Measurements from ENCODE around the gene BMP7.
"Not testable (repeated sequence)": the region's sequence is repeated elsewhere in the genome, so short reads cannot be mapped to it uniquely, and the experiment has no call there.

Gene BMP7

DNA sequence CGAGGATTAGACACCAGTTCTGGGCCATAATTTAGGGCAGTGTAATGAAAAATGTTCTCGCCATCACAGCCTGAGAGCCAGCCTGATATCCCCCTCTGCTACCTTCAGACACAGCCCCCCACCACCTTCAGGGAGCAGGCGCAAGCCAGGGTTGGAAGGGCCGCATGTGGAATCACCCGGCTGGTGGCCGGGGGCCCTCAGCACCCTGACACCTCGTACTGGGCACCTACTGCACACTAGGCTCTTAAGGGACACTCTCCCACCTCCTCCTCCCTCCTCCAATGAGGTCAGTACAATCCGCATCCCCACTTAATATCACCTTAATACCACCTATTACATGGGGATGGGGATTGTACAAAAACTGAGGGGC, 55.5 kb downstream of the BMP7 start:
- DNase-seq (ENCODE audit: low read depth in 2 of 2) = no peak

DNA sequence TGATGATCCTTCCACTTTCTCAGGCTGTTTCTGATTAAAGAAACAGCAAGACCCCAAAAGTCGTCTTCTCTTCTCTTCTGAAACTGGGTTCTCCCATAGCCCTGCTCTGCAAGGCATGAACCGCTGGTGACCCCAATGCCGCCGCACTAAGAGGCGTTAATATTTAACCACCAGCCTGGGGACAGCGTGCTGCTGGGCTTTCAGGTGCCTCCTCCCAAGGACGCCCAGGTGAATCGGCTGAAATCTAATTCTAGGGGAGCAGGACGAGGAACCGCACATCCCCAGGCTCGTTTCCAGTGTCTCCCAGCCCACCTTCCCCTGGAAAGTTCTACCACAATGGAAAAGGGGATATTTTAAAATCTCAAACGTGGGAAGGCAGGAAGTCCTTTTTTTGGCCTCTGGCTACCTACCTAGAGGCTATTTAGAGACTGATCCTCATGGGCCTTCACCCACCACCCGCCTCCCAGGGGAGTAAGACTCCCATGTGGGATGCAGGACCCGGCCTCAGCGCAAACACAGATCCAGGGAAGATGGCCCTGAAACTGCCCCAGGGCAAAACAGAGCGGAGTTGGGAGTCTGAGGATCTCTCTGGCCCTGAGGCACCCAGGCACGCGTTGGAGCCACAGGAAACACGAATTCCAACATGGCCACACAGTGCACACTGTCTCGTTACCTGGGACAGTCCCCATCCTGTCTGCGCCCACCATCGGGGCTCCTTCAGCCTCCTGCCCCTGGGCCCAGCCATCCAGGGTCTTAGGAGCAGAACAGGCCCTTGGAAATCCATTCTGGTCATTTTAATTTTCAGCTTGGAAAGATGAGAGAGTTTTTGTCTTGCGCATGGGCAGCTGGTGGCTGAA, 56.2 kb downstream of the BMP7 start:
- no peak for DNase-seq (ENCODE audit: low read depth in 2 of 2)

DNA sequence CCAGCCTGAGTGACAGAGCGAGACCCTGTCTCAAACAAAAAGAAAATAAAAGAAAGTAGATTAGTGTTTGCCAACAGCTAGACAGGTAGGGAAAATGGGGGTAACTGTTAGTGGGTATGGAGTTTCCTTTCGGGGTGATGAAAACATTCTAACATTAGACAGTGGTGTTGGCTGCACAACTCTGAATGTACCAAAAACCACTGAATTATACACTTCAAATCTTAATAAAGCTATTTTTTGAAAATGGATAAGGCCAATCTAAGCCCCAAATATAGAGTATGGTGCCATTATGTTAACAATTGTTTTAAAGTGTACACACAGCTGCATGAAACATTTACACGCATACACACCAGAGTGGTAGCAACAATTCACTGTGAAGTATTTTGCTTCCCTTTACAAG, 57.0 kb downstream of the BMP7 start:
- DNase-seq (ENCODE audit: low read depth in 2 of 2) = no peak

DNA sequence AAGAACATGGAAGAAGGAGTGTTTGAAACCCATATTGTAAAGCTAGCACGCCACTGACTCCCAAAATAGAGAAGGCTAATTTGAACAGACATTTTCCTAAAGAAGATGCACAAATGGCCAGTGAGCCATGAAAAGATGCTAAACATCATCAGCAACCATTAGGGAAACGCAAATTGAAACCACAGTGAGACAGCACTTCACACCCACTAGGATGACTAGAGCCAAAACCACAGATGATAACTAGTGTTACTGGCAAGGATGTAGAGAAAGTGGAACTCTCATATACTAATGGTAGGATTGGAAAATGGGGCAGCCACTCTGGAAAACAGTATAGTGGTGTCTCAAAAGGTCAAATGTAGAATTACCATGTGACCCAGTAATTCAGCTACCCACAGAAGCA, 58.2 kb downstream of the BMP7 start:
- DNase-seq (ENCODE audit: low read depth in 2 of 2) = no peak

DNA sequence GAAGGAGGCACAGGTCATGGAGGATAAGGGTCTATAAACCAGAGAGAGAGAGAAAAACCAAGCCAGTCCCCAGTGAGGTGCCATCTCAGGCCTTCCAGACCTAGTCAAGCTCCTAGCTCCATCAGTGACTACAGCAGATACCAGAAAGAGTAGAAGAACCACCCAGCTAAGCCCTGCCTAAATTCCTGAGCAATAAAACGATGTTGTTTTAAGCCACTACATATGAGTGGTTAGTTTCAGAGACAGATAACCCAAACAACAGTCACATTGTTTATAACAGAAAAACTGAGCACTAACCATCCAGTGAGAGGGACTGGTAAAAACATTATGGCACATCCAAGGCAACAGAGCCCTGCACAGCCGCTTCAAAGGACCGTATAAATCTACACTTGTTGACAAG, 59.2 kb downstream of the BMP7 start:
- no peak for DNase-seq (ENCODE audit: low read depth in 2 of 2)

DNA sequence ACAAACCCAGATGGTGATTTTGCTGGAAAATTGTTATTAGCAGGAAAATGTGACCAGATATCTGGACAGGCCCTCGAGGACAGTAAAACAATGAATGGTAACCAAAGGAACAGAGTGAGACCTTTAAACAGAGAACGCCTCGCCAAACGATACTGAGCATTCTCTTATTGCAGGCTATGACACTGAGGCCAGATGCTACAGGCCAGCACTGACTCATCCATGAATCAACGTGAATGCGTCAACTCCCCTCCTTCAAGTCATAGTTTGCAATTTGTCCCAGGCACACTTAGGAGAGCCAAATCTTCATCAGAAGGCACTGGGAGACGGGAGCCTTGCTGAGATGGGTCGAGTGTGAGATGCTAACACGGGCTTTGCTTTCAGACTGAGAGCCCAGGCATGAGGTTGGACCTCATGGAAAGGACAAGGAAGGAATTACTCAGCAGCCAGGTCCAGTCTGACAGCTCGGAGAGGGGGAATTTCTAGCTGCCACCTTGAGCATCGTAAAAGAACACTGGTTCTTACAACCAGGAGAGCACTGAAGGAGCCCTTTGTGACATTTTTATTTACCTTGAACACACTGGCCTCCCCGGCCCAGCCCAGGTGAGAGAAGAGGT, 60.7 kb downstream of the BMP7 start:
- no peak for DNase-seq (ENCODE audit: low read depth in 2 of 2)

DNA sequence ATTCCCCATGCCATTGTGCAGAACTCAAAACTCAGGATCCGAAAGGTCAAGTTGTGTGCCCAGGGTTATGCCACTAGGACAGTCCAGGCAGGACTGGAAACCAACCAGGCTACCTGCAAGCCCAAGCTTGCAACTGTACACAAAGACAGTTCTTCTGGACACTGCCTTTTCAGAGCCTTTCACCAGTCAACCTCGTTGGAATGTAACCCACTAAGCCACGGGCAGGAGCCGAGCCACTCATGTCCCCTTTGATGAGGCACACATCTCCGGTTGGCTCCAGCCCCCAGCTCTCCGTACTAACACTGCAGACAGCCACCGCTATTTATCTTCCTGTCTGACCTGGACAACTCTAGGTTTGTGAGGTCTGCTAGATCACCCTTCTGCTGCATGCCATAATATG, 62.5 kb downstream of the BMP7 start:
- no peak for DNase-seq (ENCODE audit: low read depth in 2 of 2)

DNA sequence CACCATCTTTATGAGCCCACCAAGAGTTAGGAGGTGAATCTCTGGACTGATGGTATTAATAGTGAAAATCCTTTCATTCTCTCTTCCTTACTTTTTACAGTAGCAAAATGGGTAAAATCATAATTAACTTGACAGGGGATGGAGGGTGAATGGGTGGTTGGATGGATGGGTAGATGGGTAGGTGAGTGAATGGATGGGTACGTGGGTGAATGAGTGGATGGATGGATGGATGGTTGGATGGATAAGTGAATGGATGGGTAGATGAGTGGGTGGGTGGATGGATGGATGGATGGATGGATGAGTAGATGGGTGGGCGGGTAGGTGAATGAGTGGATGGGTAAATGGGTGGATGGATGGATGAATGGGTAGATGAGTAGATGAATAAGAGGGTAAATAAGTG, 63.2 kb downstream of the BMP7 start:
- DNase-seq (ENCODE audit: low read depth in 2 of 2) = no peak

DNA sequence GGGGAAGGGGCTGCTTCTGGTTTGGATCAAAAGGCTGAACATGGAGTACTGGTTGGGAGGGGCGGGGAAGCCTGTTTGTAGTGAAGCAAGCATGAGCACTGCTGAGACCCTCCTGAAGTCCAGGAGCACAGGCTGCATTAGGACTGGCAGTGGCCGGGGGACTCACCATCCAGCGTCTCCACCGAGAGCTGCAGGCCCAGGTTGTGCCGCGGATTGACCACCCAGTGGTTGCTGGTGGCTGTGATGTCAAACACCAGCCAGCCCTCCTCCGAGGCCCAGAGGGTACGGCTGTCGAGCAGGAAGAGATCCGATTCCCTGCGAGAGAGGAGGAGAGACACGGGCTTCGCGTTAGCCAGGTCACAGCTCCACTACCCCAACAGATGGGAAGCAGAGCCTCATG, 64.1 kb downstream of the BMP7 start:
- DNase-seq (ENCODE audit: low read depth in 2 of 2) = no peak

DNA sequence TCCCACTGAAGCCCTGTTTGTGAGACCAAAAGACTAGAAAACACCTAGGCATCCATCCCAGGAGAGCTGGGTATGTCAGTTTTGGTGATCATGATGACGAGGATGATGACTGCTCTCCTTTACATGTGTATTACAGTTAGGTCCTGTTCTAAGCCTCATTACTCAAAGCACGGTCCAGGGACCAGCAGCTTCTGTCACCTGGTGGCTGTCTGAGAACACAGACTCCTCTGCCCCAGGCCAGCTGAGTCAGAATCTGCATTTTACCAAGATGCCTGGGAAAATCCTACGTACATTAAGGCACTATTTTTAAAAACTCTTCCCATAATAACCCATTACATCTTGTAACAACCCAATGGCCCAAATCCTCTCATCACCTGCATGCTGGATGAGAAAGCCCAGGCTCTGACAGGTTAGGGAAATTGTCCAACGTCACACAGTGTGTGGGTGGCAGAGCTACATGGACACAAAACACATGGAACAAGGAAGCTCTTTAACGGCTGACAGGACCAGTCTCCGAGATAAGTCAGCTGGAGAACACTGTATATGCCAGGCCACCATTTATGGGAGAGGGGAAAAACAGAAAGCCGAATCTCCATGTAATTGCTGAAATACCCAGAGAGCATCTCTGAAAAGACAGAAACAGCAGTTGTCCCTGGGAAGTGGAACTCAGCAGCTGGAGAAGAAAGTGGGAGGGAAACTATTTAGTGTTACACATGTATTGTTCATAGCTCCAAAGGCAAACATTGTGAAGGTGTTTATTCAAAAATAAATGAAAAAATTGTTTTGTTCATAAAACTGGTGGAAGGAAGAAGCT, 65.4 kb downstream of the BMP7 start:
- no peak for DNase-seq (ENCODE audit: low read depth in 2 of 2)

DNA sequence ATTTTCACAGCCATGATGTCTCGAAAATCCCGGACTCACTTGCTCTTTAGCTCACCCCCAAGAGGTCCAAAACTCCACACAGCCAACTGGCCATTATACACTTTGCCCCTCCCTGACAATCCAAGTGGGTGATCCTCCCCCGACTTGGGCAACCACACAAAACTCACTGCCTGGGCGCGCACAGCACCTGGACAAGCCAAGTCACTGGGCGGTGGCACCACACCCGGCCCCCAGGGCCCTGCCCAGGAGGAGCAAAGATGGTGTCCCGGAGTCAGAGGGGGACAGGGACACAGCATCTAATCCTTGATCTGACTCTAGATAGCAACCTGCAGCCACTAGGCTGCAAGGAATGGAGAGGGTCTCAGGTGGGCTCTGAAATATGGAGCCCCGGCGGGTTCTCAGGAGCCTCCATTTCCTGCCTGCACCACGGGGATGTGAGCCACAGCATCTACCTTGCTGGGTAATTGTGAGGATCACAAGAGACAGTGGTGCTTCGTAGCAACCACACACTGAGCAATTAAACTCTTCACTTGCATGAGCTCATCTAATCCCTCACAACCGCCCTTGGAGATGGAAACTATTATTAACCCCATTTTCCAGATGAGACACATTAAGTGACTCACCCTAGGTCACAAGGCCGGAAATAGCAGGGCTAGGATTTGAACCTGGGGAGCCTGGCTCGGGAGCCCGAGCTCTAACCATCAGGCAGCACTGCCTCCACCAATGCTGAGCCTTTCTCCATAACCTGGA, 66.6 kb downstream of the BMP7 start:
- no peak for DNase-seq (ENCODE audit: low read depth in 2 of 2)

DNA sequence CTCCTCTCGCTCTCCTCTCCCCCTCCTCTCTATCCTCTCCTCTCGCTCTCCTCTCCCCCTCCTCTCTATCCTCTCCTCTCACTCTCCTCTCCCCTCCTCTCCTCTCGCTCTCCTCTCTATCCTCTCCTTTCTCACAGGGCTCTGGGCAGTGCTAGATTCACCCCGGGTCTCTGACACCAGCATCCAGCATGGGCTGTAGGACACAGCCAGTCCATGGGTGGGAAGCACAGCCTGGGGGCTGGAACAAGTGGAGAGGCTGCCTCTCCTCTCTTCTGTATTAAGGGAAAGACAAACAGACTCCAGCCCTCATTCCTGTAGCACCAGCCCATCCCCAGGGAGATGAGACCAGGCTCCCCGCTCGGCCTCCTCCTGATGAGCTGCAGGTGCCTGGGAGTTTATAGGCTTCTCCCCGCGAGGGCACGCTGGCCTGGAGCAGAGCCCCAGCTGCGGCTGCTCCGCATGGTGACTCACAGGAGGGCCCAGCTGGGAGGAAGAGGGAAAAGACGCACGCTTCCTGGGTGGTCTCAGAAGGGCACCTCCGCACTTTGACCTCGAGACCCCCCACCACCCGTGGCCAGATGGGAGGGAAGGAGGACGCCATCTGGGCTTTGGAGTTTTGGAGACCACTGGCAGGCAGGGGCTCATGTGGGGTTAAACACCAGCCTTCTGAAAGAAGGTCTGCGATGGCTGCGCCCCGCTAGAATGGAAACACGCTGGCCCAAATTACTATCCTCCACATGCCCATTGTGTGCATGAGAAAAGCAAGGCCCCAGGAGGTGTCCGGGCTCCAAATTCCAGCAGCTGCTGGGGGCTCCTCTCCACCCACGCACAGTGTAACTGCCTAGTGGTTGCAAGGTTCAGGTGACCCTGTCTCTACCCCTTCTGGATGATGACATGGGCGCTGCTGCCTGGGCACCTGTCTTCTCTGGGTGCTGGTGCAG, 68.0 kb downstream of the BMP7 start:
- DNase-seq (ENCODE audit: low read depth in 2 of 2) = no peak

DNA sequence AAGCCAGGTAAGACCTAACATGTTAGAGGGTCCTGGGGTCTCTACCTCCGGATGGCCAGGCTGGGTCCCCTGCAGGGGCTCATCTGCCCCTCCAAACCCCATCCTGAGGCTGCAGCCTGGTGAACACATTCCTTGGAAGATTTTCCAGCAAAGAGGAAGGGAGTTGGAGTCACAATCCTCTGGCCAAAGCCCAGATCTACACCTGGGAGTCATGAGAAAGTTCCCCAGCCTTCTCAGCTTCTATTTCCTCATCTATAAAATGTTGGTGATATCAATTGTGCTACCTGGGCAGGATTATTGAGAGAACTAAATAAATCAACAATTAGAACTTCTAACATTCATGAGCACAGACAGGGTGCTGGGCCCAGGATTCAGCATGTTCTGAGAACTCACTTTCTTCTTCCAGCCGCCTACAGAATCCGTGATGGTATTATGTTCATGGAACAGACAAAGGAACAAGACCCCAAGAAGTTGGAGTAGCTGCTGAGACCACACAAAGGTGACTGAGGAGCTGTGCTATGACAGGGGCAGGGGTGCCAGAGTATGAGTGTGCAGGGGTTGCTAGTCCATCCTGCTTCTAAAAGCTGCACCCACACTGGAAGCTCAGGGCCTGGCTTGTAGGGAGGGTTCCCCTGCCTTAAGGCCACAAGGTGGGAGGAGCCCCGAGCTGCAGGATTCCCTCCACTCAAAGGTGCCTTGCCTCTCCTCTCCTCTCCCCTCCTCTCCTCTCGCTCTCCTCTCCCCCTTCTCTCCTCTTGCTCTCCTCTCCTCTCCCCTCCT, 68.9 kb downstream of the BMP7 start:
- DNase-seq (ENCODE audit: low read depth in 2 of 2) = no peak

DNA sequence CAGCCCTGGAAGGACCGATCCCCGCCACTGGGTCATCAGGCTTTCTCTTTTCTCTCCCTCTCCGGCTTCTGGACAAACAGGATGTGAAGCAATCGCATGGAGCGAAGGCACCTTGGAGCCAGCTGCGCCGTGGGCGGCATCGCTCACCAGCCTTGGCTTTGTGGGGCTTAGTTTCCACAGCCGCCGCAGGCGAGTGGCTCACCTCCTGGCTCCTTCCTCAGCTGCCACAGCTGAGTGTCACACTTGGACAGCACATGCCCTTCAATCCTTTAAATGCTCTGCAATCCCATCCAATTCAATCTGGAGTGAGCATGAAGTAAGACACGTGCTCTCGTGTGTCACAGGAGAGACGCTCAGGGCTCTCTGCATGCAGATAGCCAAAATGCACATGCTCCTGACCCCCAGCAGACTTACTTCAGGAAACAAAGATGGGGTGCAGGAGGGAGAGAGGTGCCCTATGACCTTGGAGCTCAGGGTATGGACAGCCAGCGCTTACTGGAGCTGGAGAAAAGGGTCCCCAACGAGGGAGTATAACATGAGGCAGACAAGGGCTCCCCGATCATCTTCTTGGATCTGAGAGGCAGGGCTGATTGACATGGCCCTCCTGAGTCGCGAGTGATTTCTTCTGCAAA, 70.9 kb downstream of the BMP7 start:
- DNase-seq (ENCODE audit: low read depth in 2 of 2) = no peak

DNA sequence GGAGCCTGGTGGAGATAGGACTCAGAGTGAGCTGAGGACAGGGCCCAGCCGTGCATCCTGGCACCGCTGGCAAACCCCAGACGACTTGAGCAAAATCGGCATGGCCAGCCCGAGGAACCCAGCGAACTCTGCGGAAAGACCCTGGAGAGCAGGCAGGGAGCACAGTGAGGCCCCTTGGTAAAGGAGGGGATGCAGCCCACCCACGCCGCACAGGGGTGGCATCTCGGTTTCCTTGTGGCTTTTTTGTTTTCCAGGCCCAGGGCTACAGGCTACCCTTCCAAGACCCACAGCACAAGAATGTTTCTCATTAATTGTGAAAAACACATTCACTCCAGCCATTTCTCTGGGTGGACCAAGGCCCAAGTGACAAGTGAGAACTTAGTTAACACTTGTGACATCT, 71.4 kb downstream of the BMP7 start:
- DNase-seq (ENCODE audit: low read depth in 2 of 2) = no peak

DNA sequence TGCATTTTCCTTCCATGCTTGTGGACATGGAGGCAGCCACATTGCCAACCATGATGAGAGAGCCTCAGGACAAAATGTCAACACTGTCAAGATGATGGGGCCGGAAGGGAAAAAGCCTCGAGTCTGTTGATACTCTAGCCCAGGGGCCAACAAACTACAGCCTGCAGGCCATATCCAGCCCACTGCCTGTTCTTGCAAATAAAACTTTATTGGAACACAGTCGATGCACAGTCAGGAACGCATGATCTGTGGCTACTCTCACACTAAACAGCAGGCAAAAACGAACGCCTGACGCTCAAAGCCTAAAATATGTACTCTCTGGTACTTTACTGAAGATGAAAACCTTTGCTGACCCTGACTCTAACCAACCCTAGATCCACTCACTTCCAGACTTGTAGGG, 72.3 kb downstream of the BMP7 start:
- DNase-seq (ENCODE audit: low read depth in 2 of 2) = no peak

DNA sequence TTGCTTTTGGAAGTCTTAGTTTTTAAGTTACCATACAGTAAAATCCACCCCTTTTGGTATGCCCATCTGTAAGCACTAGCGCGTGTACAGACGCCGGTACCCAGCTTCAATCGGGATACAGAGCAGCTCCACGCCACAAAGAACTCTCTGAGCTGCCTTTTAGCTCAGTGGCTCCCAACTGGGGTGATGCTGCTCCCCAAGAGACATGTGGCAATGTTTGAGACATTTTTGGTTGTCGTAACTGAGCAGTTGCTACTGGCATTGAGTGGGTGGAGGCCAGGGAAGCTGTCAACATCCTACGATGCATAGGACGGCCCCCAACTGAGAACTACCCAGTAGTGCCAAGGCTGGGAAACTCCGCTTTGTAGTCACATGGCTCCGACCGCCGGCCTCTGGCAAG, 73.3 kb downstream of the BMP7 start:
- no peak for DNase-seq (ENCODE audit: low read depth in 2 of 2)

DNA sequence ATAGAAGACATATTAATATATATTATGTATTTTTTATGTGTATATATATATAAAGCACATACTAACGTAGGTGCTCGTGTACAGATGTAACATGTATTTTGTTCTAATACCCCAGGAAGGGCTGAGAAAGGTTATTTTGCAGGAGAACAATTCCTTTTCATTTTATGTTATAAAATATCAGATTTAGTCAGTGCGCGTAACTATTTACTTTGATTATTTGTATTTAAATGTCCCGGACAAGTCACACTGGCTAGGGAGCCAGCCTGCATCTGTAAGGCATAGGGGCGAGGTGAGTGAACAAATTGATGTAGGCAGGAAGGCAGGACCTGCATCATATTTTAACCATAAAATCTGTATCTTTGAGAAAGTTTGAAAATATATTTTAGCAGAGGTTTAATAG, 74.1 kb downstream of the BMP7 start:
- no peak for DNase-seq (ENCODE audit: low read depth in 2 of 2)

DNA sequence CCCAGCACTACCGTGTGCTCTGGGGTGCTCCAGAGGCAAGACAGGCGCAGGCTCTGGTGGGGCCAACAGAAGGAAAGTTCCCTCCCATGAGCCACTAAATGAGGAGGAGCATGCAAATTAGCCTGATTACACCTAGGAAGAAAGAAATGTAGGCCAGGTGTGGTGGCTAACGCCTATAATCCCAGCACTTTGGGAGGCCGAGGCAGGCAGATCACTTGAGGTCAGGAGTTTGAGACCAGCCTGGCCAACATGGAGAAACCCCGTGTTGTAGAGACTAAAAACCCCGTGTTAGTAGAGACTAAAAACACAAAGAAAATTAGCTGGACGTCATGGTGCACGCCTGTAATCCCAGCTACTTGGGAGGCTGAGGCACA, 75.2 kb downstream of the BMP7 start:
- DNase-seq (ENCODE audit: low read depth in 2 of 2) = not testable (repeated sequence)

Measured in stimulated activated CD8-positive, alpha-beta memory T cell treated with anti-CD3 and anti-CD28 coated beads, Interleukin-7, amount 100 ng/mL, for 1 hour (primary cell).